GM19239 (cell line): ENCODE results near the gene CCL3.
"Not testable (repeated sequence)": the region's sequence is repeated elsewhere in the genome, so short reads cannot be mapped to it uniquely, and the experiment has no call there.

Experiments
- DNase-seq: peaks from one replicate; pipeline ENCODE4 v3.0.0; 2011; ENCODE audit warnings: low spot score; ENCODE audit not compliant: insufficient read length
- FAIRE-seq: peaks from 2 replicates; lab custom pipeline; 2011; peaks lifted over from hg19 to GRCh38; lab: Jason Lieb, UNC

The CCL3 gene

DNA sequence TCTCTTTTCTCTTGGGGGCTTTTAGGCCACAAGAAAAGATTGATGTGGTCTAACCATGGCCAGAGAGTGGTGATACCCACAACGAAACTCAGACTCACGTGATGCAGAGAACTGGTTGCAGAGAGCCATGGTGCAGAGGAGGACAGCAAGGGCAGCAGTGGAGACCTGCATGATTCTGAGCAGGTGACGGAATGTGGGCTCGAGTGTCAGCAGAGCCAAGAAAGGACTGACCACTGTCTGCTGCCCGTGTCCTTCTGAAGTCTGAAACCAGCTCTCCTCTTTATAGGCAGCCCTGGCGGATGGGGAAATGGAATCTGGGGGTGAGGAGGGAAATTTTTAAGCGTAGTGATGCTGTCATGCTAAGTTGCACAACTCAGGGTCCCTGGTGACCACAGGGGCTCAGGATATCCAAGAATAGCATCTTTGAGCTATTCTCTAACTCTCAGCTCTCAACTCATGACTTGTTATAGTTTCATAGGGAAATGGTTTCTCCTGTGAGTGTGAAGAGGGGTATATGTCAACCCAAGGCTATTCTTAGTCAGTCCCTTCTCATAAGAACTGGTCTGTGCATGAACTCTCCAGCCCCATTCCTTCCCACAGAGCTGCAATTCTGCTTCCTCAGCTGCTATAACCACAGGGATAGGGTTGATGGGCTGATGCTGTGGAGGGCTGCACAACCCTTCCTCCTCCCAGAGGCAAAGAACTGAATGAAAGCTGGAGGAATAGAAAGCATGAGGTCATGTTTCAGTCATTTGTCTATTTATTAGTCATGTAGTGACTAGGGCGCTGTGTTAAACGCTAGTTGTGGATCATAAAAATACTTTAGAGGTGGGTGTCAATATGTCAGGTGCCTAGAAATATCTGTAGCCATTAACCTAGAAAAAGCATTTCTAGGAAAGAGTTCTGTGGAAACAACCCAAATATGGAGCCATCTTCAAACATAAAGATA, at the start of gene CCL3:
TSS of gene CCL3 (minus strand) at position 256 of the 949 bp plus-strand sequence. CDS start at position 171, 85 bp downstream.
- peak; percentile 31 for DNase-seq
- FAIRE-seq = no peak

- DNase-seq = no peak
- FAIRE-seq = no peak
Observed at GRCh38 chr17:36136439-36136838, 46.5 kb upstream of the CCL3 start.

- FAIRE-seq (no peak), DNase-seq (no peak)
Observed at GRCh38 chr17:36136036-36136435, 46.1 kb upstream of the CCL3 start.

- DNase-seq = no peak
- no peak for FAIRE-seq
Observed at GRCh38 chr17:36135465-36135864, 45.5 kb upstream of the CCL3 start.

GRCh38 chr17:36133602-36134236, 43.8 kb upstream of the CCL3 start:
- FAIRE-seq (no peak), DNase-seq (no peak)

GRCh38 chr17:36132421-36132831, 42.5 kb upstream of the CCL3 start:
- FAIRE-seq = no peak
- no peak for DNase-seq

GRCh38 chr17:36131931-36132330, 42.0 kb upstream of the CCL3 start:
- DNase-seq (no peak), FAIRE-seq (no peak)

DNA sequence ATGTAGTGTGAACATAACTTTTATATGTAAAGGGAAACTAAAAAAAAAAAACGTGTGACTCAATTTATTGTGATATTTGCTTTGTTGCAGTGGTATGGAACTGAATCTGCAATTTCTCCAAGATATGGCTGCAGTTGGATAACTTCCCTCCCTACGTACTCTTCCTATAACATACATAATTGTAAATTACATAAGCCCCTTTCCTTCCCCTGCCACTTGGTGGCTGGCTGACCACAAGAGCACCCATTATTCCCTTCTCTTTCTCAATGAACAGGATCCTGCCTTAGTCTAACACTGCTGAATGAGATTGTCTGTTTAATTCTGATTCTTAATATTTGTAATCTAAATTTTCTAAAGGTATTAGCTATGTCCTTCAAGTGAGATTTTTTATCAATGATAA, 41.5 kb upstream of the CCL3 start:
- DNase-seq (no peak), FAIRE-seq (no peak)

- FAIRE-seq = no peak
Observed at GRCh38 chr17:36130346-36130745, 40.4 kb upstream of the CCL3 start.

GRCh38 chr17:36129616-36130015, 39.7 kb upstream of the CCL3 start:
- DNase-seq (no peak), FAIRE-seq (no peak)

More at GRCh38 chr17:36130346-36130745, 40.4 kb upstream of the CCL3 start:
- no peak for DNase-seq

DNA sequence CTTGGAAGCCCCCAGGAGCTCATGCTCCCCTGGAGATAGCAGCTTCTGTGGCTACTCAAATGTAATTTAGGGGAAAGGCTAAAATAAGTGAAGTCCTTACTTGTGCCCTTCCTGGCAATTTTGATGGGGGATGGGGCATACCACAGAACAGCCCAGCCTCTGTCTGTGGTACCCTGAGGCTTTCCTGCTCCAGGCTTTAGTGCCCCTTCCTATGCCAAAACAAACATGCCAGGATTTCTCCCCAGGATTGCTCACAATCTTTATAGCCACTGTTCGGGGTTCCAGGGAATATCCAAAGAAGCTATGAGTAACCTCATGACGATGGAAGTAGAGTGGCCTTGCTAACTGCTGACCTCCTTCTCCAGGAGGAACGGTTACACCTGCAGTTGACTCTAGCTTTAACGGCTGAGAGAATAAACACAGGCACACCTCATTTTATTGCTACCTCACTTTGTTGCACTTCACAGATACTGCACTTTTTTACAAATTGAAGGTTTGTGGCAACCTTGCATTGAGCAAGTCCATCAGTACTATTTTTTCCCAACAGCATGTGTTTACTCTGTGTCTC, 38.6 kb upstream of the CCL3 start:
- no peak for FAIRE-seq
- no peak for DNase-seq

GRCh38 chr17:36127911-36128310, 38.0 kb upstream of the CCL3 start:
- DNase-seq = no peak
- no peak for FAIRE-seq

DNA sequence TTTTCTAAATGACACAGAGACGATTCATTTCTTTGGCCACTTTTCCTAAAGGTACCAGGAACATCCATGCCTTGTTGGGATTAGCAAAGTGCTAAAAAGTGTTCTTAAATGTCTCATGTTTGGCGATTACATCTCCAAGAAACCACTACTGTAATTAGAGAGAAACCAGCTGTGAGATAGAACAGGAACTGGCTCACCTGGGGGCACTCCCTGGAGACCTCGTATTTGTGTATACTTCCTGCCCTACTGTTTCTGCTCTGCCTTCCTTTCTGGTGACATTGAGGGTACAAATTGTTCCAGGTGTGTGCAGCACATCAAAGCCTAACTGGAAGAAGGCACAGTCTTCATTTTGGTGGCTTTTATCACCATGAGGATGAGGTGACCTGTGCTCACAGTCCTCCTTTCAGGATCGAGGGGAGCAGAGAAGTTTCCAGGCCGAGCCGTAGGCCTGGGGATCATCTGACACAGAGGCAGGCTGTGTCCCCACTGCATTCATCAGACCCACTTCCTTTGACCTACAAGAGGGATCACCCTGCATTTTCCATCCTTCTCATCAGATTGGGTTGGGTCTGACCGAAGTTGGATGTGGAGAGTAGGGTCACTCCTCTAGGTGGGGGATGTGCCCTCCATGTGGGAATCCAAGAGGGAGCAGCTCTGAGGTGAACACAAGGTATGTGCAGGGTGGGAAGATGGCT, 37.4 kb upstream of the CCL3 start:
- DNase-seq = peak; percentile 45
- FAIRE-seq = no peak

- no peak for FAIRE-seq
- DNase-seq = no peak
Observed at GRCh38 chr17:36124879-36125824, 35.2 kb upstream of the CCL3 start.

GRCh38 chr17:36123431-36123830, 33.5 kb upstream of the CCL3 start:
- no peak for DNase-seq
- no peak for FAIRE-seq

GRCh38 chr17:36121099-36121498, 31.2 kb upstream of the CCL3 start:
- not testable (repeated sequence) for FAIRE-seq, DNase-seq

- FAIRE-seq (no peak), DNase-seq (no peak)
Observed at GRCh38 chr17:36120221-36120620, 30.3 kb upstream of the CCL3 start.

DNA sequence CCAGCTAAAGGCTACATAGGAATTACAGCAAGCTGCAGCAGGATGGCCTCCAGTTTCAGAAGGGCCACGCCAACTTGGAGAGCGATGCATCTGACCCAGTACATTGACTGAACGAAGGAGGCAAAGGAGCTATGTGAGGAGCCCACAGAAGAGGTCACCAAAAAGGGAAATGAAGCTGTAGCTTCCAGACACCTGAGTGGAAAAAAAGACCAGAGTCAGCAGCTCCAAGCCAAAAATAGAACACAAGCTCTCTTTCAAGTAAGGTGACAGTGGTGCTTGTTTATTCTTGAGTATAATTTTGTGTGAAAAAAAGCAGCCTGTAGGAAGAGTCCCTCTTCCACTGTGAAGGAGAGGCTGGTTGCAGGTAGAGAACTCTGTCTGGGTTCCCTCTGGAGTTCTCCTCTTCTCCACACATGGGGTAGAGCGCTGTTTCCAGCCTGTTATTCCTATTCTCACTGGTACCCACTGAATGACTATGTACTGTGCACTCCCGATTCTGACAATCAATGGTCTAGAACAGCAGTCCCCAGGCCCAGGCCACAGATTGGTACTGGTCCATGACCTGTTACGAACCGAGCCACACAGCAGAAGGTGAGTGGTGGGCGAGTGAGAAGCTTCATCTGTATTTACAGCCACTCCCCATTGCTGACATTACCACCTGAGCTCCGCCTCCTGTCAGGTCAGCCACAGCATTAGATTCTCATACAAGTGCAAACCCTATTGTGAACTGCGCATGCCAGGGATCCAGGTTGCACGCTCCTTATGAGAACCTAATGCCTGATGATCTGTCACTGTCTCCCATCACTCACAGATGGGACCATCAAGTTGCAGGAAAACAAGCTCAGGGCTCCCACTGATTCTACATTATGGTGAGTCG, 28.8 kb upstream of the CCL3 start:
- DNase-seq (no peak), FAIRE-seq (no peak)
